ENCODE measurements around the gene SARDH.
"Not testable (repeated sequence)": the region's sequence is repeated elsewhere in the genome, so short reads cannot be mapped to it uniquely, and the experiment has no call there.

Gene SARDH

DNA sequence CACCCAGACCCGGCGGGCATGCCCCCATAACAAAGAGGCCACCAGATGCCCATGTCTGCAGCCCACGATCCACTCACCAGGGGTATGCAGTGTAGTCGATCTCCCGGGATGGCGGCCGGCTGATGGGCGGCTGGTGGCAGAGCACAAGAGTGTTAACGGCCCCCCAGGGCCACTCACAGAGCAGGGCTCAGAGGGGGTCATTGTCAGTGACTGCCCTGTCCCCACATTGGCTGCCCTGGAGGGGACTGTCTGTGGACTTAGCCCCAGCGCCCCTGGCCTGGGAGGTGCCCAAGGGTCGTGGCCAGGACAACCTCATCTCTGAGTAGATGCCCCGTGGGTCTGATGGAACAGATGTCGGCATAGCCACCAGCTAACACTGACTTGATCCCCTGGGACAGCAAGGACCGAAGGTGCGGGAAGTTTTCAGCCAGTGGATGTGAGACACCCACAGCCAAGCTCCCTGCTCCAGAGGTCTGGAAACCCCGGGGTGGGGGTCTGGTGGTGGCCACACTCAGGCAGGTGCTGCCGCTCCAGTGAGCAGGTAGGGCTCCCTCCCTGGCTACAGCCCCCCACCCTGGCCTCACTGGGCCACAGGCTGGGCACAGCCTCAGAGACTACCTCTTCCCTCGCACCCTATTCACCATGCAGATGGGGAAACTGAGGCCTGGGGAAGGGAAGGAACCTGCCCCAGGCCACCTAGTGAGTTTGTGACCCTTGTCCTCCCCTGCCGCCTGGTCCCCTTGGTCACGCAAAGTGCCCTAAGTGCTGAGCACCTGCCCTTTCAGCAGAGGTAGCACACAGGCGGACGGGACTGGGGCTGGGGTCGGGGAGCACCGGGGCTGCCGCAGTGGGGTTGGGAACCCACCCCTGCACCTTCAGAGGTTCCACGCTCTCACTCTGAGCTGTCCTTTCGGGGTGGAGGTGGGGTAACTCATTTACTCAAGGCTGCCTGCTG lies 38.1 kb upstream of the SARDH start:
- FAIRE-seq (no peak), DNase-seq (ENCODE audit: low spot score) (no peak)

DNA sequence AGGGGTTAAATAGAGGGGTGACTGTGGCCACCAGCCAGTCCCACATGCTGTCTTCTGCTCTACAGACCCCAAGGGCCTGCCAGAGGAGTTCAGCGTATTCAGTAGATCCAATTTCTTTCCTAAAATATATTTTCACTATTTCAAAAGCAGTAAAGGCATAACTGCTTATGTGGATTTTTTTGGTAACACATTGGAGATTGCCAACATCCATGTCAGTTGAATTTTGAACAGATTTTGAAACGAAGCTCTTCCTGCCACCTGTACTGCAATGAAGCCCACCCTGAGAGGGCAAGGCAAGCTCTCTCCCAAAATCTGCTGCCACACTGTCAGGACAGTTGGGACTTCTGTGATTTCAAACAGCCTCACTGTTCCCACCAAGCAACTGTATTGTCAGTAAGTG lies 37.1 kb upstream of the SARDH start:
- FAIRE-seq (no peak), DNase-seq (ENCODE audit: low spot score) (no peak)

DNA sequence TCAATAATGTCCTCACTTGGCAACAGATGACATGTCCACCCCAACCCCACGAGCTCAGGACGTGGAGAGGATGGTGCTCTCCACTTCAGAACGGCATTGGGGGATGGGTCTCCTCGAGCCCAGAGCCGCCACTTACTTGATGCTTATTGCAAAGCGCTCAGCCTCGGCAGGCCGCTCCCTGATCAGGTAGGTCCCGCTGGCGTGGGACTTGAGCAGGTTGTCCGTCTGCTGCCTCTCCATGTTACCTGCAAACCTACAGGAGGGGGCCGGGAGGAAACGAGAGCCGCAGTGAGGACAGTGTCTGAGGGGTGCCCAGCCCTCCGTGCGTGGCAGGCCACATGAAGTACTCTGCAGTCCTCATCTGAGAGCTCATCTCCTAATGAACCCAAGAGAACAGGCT lies 36.6 kb upstream of the SARDH start:
- no peak for FAIRE-seq

DNA sequence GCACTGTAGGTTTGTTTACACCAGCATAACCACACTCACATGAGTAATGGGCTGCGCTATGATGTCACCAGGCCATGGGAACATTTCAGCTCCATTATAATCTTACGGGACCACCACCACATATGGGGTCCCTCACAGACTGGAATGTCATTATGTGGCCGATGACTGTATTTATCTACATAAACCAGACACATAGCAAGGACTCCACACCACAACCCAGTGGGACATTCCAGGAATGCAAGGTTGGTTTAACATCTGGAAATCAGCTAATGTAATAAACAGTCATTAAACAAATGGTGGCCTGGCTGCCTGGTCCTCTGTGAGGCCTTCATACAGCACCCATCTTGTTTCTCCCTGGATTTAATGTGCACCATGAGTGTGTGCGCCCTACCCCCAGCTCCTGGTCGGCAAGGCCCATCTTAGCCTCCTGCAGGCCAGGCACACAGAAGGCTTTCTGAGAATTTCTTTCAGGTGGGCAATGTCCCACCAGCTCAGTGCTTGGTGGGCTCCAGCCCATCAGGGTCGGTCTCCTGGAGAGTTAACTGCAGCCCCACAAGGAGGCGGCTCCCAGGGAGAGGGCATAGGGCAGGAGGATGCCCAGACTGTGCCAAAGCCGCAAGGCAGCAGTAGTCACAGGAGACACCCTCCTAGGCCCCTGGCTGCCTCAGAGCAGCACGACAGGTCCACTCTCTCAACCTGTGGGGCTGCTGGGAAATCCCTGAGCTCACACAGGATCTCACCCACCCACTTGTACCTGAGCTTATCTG lies 35.9 kb upstream of the SARDH start:
- no peak for DNase-seq (ENCODE audit: low spot score)
- no peak for FAIRE-seq

More for the DNA sequence above, 36.6 kb upstream of the SARDH start:
- DNase-seq (ENCODE audit: low spot score) = no peak

DNA sequence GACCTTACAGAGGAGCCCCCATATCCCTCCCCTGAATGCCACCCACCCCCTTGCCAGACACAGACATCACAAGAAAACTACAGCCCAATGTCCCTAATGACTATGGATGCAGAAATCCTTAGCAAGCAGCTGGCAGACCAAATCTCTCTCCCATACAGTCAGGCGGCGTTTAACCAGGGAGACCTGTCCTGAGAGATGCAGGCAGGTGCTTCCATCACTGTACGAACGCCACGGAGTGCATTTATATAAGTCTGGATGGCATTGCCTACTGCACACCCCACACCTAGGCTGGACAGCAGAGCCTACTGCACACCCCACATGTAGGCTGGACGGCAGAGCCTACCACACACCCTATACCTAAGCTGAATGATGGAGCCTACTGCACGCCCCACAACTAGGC lies 34.4 kb upstream of the SARDH start:
- no peak for DNase-seq (ENCODE audit: low spot score)
- no peak for FAIRE-seq

DNA sequence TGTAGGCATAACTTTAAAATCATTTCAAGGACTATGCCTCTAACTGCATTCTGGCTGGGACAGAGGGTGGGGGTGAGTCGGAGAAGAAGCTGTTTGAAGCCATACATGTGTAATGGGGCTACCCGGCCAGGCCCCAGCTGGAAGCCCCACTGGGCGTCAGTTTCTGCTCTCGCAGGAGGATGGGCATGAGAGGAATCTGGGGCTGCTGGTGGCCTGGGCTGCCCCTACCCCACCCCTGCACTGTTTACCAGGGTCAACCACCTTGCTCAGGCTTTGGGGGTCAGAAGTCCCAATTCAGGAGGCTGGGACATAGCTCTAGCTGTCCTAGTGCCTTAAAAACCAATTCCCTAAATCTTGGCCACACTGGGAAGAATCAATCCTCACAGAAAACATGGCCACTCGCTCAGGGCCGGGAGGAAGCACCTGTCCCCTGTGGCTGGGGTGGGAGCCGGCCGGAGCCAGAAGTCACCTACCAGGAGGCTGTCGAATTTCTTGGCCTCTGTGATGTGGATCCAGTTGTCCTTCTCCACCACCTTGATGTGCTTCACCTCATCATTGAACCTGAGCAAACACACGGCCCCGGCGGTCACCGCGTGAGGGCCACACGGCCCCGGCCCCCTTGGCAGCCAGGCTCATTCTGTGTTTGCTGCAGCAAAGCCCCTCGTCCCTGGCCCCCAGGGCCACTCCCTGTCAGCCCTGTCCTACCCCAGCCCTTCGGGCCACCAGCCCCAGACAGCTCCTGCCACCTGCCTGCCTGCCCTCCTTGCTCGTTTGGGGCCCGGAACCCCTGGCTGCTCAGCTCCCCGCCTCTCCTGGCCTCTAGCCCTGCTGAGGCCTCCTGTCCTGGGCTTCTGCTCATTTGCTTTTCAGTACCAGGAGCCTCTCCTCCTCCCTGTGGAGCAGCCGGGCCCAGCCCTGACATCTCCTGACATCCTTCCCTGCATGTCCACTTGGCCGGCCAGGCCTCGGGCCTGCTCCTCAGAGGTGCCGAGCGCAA lies 33.6 kb upstream of the SARDH start:
- FAIRE-seq = no peak
- DNase-seq (ENCODE audit: low spot score) = no peak

DNA sequence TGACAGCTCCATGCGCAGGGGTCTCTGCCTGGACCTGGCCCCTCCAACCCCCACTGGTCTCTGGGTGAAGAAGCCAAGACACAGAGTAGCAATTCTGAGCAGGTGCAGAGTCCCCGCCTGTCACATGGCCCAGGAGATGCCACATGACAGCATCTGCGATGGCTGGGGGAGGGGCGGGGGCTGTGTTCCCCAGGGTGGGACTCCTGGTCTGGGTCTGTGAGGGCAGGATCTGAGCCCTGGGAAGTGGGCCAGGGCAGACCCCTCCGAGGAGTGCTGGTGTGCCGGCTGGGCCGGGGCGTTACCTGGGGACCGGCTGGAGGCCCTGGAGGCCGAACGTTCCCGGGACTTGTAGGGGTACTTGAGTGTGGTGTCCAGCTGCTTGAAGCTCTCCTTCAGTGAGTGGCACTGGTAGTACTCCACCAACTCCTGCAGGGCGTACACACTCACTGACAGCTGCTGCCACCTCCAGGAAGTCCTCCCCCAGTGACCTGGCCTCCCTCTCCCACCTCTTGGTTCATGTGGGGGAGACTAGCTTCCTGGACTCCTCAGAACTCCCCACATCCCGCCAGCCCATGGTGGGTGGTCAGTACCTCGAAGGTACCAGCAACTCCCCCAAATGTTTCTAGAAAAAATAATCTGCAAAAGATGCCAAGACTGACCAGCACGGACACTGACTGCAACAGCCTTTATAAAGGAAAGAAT lies 32.1 kb upstream of the SARDH start:
- no peak for DNase-seq (ENCODE audit: low spot score)
- no peak for FAIRE-seq

DNA sequence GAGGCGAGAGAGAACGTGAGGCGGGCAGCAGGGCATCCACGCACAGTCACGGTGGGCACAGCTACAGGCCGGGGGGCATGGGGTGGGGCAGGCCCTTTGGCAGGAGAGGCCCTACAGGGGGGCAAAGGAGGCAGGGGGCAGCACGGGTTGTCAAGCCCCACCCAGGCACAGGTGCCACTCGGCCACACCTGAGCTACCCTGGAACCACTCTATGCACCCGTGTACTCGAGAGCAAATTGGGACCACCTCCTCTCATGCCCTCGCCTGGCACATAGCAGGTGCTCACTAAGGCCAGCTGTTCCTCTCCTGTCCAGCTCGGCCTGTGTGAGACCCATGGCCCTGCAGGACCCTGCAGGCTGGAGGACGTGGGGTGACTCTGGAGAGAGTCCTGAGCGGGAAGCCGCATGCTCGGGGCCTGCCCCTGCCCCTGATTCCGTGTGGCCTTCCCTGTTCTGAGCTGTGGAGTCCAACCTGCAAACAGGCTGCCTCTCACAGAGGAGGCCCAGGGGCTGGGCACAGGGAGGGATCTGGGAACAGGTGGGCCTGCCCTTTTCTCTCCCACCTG lies 31.4 kb upstream of the SARDH start:
- FAIRE-seq (no peak), DNase-seq (ENCODE audit: low spot score) (no peak)

DNA sequence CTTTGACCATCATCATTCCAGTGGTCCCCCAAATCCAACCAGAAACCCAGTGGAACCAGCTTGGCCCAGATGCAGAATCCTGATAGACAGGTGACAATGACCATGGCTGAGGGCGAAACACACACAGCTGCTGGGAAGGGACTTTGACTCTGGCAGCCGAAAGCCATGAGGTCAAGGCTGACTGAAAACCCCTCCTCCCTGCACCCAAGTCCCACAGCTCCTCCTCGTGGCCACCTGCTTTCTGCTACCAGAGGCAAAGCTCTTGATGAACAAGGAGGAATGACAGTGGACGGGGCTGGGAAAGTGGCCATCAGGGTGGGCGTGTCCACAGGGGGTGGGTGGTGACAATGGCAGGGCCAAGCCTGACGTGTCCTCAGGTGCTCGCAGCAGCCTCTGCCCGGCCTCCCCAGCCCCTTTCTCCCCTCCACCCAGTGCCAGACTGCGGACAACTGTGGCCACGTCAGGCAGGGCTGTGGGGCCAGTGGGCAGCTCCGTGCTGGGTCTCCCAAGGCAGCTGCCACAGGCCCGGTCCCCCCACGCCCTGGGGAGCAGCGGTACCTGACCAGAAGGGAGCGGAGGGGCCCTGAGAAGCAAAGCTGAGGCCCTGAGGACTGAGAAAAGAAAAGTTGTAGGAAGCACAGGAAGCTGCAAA lies 30.8 kb upstream of the SARDH start:
- FAIRE-seq (no peak), DNase-seq (ENCODE audit: low spot score) (no peak)

DNA sequence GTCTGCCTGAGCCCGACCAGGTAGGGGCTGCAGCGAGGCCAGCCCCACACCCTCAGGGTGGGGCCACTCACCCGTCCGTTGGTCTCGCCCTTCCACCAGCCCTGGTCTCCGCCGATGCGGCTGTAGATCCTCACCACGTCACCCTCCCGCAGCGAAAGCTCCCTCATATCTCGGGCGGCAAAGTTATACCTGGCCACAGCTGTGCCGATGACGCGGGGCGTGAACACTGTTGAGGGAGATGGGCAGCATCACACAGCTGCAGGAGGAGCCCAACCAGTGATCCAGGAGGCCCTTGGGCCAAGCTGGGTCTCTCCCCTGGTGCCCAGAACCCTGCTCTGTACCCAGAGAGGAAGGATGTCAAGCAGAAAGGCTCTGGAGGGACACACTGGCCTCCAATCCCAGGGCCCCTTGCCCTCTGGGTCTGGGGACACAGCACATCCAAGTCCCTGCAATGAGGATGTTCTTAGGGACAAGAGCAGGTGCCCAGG lies 30.3 kb upstream of the SARDH start:
- no peak for FAIRE-seq

DNA sequence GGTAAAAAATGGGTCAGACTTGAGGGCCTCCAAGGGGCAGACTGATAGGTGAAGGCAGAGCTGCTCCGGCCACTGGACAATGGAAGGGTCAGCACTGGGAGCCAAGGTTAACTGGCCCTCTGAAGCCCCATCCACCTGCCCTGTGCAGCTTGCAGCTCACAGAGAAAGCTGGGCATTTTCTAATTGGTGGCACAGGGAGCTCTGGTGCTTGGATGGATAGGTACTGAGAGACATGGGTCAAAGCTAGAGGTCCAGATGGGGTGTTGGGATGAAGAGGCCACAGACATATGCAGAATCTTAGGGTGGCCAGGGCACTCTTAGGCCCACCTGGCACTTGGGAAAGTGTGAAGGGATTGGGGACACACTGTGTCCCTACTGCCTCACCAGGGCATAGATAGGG lies 29.5 kb upstream of the SARDH start:
- no peak for FAIRE-seq
- no peak for DNase-seq (ENCODE audit: low spot score)

More for the DNA sequence above, 30.3 kb upstream of the SARDH start:
- DNase-seq (ENCODE audit: low spot score) = no peak

DNA sequence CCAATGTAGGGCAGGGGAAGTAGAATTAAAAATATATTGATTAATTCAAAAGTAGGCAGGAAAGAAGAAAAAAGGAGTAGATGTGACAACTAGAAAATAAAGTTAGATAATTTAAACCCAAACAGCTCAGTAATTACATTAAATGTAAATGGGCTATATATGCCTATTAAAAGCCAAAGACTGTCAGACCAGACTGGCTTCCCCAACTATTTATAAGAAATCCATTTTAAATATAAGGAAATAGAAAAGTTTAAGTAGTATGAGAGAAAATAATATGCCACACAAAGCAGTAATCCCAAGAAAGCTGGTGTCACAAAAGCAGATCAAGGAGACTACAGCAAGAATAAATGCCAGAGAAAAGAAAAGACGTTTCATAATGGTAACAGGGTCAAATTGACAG lies 28.9 kb upstream of the SARDH start:
- FAIRE-seq (no peak), DNase-seq (ENCODE audit: low spot score) (no peak)

DNA sequence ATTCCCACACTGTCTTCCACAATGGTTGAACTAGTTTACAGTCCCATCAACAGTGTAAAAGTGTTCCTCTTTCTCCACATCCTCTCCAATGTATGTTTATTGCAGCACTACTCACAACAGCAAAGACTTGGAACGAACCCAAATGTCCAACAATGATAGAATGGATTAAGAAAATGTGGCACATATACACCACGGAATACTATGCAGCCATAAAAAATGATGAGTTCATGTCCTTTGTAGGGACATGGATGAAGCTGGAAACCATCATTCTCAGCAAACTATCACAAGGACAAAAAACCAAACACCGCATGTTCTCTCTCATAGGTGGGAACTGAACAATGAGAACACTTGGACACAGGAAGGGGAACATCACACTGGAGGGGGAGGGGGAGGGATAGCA lies 28.1 kb upstream of the SARDH start:
- not testable (repeated sequence) for DNase-seq (ENCODE audit: low spot score); FAIRE-seq

DNA sequence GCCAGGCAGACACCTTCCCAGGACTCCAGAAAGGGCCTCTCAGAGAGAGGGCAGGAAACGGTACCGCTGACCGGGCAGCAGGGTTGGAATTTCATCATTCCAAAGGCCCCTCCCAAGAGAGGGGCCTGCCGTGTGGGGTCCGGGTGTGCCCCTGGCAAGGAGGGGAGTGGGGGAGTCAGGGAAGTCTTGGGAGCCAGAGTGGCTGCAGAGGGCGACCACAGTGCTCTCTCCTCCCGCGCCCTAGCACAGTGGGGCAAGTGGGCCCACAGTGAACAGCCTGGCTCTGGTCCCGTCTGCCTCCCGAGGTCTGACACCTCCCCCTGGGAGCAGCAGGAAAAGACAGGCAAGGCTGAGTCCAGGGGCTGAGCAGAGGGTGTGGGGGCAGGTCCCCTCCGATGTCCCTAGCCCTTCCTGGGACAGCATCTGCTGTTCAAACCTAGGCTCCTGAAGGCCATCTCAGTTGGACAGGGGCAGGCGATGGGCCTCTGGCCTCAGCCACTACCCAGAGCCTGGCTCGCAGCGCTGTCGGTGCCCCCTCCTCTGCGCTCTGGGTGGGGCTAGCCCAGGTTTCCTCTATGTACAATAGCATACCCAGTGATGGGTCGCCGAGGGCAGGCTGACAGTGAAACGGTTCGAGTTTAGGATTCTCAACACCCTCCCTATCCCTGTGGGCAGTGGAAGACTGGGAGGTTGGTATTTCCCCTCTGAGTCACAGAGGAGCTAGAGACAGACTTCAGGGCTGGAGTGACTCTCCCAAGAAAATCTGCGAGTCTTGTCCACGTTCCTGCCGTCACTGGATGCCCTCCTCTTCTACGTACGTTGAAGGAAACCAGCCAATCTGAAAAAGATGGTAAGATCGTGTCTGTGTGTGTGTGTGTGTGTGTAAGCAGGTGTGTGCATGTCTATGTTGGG lies 25.4 kb upstream of the SARDH start:
- DNase-seq (ENCODE audit: low spot score) = no peak
- FAIRE-seq = no peak

DNA sequence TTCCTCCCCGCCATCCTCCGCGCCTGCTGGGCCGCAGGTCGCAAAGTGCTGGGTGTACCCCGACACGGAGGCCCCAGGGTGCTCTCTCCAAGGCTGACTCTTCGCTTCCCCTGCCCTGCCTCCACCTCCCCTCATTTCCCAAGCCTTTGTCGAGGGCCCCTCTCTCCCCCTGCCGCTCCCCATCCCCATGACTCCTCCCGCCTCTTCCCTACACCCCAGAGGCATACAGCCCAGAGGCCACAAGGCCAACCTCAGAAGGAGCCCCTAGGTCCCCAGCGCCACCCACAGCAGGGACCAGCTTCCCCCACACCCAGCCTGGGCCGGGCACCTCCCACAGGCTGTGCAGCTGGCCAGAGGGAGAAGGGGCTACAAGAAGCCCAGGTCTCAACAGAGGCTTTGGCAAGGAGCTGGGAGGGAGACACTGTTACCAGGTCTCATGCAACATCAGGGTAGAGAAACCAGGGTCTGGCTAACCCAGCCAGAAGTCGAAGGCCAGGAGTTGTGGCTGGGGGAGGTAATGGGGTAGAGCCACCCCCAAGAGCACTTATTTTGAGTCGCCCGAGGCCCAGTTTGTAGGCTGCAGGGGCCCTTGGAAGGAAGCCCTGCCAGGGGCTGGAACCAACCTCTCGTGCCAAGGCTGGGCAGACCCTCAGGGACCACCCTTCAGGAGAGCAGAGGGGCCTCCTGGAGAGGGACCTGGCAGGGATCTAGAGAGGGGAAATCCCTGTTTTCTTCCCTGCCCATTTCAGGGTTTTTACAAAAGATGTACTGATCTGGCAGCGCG lies 24.5 kb upstream of the SARDH start:
- DNase-seq (ENCODE audit: low spot score) (no peak), FAIRE-seq (no peak)

DNA sequence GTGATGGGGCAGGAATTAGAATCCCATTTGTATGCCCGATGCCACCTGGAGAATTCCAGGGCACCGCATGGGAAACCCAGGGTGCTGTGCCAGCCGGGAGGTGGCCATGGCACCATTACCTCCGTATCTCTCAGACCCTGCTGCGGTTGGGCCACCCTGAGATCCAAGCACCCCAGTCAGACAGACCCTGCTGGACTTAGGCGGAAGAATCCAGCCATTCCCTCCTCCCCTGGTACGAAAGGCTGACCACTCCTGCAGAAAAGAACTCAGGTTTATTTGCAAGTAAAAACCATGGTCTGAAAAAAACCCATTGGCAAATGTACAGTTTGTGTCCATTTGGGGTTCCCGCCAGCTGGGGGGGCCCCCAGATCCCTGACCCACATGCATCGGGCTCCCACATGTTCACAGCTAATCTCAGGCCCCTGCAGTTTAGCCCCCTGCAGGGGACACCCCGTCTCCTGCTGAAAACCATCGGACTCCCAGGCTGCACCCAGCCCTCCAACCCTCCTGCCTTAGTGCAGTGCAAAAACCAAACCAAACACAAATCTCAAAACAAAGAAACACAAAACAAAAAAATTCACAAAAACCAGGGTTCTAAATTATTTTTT lies 23.6 kb upstream of the SARDH start:
- no peak for FAIRE-seq
- DNase-seq (ENCODE audit: low spot score) = no peak

DNA sequence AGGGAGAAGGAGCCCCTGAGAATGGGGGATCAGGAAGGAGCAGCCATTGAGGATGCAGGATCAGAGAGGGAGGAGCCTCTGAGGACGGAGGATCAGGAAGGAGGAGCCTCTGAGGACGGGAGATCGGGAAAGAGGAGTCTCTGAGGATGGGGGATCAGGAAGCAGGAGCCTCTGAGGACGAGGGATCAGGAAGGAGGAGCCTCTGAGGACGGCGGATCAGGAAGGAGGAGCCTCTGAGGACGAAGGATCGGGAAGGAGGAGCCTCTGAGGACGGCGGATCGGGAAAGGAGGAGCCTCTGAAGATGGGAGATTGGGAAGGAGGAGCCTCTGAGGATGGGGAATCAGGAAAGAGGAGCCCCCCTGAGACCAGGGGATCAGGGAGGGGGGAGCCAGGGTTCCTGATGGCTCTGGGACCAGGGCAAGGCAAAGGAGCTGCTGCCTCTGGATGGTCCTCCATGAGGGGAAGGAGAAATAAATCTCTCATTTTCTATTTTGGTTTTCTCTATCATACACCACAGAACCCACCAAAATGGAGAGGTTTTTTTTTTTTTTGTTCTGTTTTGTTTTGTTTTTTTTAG lies 22.6 kb upstream of the SARDH start:
- FAIRE-seq = no peak
- no peak for DNase-seq (ENCODE audit: low spot score)

Measured in RCC 7860 (cell line).